HEK293T (cell line): ENCODE results near the gene NCAPD2.

Source experiments
- ARNT ChIP-seq: fragments of 450-650 bp; IDR thresholded peaks from 2 replicates; pipeline ENCODE4 v1.6.1; 2017; ENCODE audit warnings: mild to moderate bottlenecking
- BHLHE40 ChIP-seq: fragments of 450-650 bp; IDR thresholded peaks from 2 replicates; pipeline ENCODE4 v1.6.1; 2016; ENCODE audit warnings: mild to moderate bottlenecking, moderate library complexity, borderline replicate concordance
- ELF4 ChIP-seq: fragments of 450-650 bp; IDR thresholded peaks from 2 replicates; pipeline ENCODE4 v1.6.1; 2017; ENCODE audit warnings: antibody characterized with exemption
- FOXA1 ChIP-seq: fragments of 450-650 bp; IDR thresholded peaks from 2 replicates; pipeline ENCODE4 v1.6.1; 2016; ENCODE audit warnings: mild to moderate bottlenecking
- FOXK2 ChIP-seq: fragments of 450-650 bp; IDR thresholded peaks from 2 replicates; pipeline ENCODE4 v1.6.1; 2016; ENCODE audit warnings: mild to moderate bottlenecking
- FOXM1 ChIP-seq: fragments of 450-650 bp; IDR thresholded peaks from 2 replicates; pipeline ENCODE4 v1.6.1; 2017; ENCODE audit warnings: mild to moderate bottlenecking, borderline replicate concordance
- LEF1 ChIP-seq: fragments of 450-650 bp; IDR thresholded peaks from 2 replicates; pipeline ENCODE4 v1.6.1; 2017; ENCODE audit warnings: mild to moderate bottlenecking, borderline replicate concordance
- SP1 ChIP-seq: fragments of 450-650 bp; IDR thresholded peaks from 2 replicates; pipeline ENCODE4 v1.6.1; 2017
- SUZ12 ChIP-seq: fragments of 450-650 bp; IDR thresholded peaks from 2 replicates; pipeline ENCODE4 v1.6.1; 2016; ENCODE audit warnings: mild to moderate bottlenecking
- TARDBP ChIP-seq: fragments of 450-650 bp; IDR thresholded peaks from 2 replicates; pipeline ENCODE4 v1.6.1; 2016
- ZNF384 ChIP-seq: fragments of 450-650 bp; IDR thresholded peaks from 2 replicates; pipeline ENCODE4 v1.6.1; 2016
- TF ChIP-seq, protein P1 (sequence below): fragments of 450-650 bp; IDR thresholded peaks from 2 replicates; pipeline ENCODE4 v1.6.1; 2016

DNA sequence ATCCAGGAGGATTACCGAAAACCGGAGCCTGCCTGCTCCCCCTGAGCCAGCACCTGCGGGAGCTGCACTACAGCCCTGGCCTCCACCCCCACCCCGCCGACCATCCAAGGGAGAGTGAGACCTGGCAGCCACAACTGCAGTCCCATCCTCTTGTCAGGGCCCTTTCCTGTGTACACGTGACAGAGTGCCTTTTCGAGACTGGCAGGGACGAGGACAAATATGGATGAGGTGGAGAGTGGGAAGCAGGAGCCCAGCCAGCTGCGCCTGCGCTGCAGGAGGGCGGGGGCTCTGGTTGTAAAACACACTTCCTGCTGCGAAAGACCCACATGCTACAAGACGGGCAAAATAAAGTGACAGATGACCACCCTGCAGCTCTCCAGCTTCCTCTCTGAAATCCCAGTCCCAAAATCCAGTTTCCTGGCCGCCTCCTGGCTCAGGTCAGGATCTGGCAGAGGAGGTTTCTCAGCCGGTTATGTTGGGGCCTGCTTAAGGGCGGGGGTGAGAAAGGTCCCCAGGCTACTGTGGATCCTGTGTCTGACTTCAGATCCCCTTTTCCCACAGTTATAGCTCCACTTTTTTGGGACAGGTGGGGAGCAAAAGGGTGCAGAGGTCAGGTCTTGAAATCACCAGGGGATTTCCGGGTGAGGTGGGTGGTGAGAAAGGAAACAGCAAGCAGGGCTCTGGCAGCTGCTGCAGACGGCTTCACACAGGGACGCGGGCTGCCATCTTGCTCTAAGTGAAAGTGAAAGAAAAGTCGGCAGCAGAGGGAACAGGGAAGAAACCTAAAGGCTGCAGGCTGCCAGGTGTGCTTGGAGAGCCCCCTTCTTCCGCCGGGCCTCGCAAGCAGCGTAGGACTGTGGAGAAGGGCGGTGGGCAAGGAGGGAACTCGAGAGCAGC, 42.3 kb upstream of the NCAPD2 start, which contains the start of gene TAPBPL:
- no peak for TF ChIP-seq LEF1
- TF ChIP-seq TARDBP = no peak
- TF ChIP-seq SP1 = no peak
- no peak for TF ChIP-seq BHLHE40
- no peak for TF ChIP-seq ZNF384
- TF ChIP-seq SUZ12 = no peak
- no peak for TF ChIP-seq ARNT
- no peak for TF ChIP-seq FOXM1
- TF ChIP-seq FOXK2 = no peak
- no peak for TF ChIP-seq ELF4
- TF ChIP-seq, protein P1, sequence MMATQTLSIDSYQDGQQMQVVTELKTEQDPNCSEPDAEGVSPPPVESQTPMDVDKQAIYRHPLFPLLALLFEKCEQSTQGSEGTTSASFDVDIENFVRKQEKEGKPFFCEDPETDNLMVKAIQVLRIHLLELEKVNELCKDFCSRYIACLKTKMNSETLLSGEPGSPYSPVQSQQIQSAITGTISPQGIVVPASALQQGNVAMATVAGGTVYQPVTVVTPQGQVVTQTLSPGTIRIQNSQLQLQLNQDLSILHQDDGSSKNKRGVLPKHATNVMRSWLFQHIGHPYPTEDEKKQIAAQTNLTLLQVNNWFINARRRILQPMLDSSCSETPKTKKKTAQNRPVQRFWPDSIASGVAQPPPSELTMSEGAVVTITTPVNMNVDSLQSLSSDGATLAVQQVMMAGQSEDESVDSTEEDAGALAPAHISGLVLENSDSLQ = peak; percentile 66
- TF ChIP-seq FOXA1 = no peak
